Activated CD4-positive, alpha-beta T cell treated with anti-CD3 and anti-CD28 coated beads, Interleukin-2, amount 50 U/mL, for 1 hour (primary cell): Measurements from ENCODE around the gene MINK1.
A peak's percentile ranks its signal among the peaks of the same experiment; 100 is the strongest.

Experiments used
- DNase-seq: peaks from one replicate; pipeline ENCODE4 v3.0.0-alpha.2; 2020

The MINK1 gene

GRCh38 chr17:4938688-4939545 is 105.8 kb downstream of the MINK1 start:
- DNase-seq = no peak

DNA sequence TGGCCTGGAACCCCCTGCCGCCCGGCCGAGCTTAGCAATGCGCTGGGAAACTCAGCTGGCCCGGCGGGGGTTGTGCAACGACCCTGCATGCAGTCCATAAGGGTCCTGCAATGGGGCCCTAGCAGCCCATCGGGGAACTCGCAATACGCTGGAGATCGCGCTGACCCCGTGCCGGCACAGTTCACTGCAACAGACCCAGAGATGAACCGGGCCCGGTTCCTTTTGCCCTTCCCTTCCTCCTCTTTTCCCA is 106.3 kb downstream of the MINK1 start:
- no peak for DNase-seq

- peak; percentile 92 for DNase-seq
Observed at GRCh38 chr17:4939796-4940554, 106.8 kb downstream of the MINK1 start, which contains the start of the genes RNF167 and SLC25A11. TSS of gene RNF167 (plus strand) at chr17:4940268. CDS start at chr17:4940910, 642 bp downstream. TSS of gene SLC25A11 (minus strand) at chr17:4940046. CDS start at chr17:4939910, 136 bp downstream.

DNA sequence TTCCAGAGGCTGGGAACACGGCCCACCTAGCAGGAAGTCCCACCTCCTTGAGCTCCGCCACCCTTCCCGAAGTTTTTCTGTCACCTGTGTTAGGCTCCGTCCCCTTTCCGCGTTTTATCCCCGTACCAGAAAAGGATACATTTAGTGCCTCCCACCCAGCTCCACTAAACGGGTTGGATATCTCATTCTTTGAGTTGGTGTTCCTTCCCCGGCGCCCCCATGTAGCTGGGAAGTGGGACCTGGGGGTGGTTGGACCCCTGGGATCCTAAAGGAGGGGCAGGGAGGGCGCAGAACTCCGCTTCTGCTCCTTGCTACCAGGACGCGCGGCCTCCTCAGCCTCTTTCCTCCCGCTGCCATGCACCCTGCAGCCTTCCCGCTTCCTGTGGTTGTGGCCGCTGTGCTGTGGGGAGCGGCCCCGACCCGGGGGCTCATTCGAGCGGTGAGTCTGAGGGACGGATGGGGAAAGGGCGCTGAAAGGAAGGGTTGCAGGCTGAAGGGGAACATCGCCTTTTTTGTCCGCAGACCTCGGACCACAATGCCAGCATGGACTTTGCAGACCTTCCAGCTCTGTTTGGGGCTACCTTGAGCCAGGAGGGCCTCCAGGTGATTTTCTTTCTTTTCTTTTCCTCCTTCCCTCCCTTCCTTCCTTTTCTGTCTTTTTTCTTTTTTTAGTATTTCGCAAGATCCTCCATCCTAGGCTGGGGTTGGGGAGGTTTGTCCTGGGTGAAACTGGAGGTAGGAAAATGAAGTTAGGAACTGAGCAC is 107.6 kb downstream of the MINK1 start:
- DNase-seq = peak; percentile 20

DNA sequence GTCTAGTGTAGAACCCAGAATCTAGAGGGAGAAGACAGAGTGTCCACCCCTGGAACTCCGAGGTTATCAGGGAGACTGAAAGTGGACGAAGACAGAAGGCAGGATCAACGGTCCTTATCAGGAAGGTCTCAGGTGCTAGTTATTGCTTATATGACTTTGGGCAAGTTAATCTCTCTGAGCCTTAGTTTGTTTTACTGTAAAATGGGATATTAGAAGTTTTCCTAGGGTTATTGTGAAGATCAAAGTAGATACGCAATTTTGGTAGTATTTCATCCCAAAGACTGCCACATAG is 108.1 kb downstream of the MINK1 start:
- DNase-seq = no peak

DNA sequence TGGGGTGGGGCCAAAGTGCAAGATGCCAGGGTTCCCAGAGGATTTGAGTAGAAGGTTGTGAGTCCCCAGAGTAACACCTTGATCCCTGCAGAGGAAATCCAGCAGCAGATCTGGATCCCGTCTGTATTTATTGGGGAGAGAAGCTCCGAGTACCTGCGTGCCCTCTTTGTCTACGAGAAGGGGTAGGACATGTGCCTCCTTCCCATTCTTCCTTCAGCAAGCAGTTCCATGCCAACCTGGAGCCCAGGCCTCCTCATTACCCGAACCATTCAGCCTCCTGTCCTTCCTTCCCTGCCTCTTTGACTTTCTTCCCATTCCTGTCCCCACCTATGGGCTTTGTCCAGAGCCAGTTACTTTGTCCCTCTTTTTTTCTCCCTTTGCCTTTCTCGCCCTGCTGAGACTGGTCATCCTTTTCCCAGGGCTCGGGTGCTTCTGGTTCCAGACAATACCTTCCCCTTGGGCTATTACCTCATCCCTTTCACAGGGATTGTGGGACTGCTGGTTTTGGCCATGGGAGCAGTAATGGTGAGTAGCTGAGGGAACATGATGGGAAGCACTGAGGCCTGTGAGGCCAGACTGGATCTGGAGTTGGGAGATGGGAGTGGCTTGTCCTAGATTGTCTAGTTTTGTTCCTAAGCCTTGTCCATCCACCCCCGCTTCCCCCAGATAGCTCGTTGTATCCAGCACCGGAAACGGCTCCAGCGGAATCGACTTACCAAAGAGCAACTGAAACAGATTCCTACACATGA is 109.8 kb downstream of the MINK1 start:
- no peak for DNase-seq

DNA sequence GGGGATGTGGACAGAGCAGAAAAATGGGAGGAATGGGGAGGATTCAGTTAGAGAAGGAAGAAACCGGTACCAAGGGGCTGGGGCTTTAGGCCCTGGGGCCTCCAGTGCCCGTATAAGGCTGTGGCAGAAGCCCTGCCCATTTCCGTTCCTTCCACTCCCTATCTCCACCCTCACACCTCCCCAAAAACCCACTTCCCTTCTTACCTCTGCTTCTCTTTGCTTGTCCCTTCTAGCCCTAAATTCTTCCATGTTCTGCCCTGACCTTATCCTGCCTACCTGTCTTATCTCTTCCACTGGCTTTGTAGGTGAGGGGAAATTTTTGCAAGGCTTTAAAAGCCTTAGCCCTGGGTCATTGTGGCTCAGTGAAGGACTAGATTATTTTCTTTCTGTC is 111.0 kb downstream of the MINK1 start:
- no peak for DNase-seq

GRCh38 chr17:4944554-4945175 is 111.5 kb downstream of the MINK1 start:
- DNase-seq = no peak

DNA sequence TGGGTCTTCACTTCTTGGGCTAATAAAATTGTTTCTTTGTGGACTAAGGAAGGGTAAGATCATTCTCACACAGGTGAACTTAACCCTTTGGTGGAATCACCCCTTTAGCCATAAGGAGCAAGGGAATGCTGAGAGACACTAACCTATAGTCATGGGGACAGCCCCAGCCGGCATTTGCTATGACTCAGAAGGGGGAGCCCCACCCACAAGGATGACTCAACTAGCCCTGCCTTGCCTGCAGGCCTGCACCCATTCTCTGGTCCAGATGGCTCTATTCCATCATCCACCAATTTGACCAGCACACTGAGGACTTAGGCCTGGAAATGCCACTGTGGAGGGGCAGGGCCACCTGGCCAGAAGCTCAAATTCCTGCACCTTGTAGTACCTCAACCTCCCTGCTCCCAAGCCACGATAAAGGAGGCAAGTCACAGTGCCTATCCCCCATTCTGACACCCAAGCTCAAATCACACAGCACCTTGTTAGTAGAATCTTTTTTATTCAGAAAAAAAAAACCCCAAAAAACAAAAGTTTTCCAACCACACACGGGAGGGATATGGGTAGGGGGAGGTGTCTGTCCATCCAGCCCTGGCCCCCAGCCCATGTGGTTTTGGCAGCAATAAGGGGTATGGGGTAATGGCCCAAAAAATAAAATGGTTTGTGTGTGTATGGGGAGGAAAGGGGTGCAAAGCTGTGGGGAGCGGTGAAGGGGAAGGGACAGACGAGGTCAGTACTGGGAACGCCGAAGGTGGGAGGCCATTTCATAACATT is 112.2 kb downstream of the MINK1 start:
- peak; percentile 72 for DNase-seq

GRCh38 chr17:4945944-4946280 is 112.8 kb downstream of the MINK1 start:
- no peak for DNase-seq

DNA sequence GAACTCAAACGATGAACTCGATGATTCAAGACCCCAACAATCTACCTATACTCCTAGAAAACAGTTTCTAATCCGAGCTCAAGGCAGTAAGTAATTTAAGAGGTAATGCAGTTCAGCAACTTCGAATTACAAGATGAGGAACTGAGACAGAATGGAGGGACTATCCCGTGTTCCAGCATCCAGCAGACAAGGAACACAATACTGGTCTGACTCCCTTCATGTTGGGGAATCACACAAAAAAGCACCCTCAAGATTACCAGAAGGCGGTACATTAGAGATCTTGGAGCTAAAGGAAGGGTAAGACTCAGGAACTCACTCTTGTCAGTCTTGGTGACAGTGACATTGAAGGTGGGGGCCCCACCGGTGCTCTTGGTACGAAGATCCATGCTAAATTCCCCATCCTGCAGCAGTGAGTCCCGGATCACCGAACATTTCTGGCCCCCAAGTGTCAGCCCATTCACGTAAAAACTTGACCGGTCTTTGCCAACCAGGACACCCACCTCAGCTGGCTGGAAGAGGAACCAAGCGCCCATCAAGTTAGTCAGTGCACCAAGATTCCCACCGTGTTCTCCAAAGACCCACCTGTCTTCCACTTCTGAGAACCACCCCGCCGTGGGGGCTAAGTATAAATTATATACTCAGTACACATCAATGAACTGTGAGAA is 113.3 kb downstream of the MINK1 start:
- DNase-seq = no peak

DNA sequence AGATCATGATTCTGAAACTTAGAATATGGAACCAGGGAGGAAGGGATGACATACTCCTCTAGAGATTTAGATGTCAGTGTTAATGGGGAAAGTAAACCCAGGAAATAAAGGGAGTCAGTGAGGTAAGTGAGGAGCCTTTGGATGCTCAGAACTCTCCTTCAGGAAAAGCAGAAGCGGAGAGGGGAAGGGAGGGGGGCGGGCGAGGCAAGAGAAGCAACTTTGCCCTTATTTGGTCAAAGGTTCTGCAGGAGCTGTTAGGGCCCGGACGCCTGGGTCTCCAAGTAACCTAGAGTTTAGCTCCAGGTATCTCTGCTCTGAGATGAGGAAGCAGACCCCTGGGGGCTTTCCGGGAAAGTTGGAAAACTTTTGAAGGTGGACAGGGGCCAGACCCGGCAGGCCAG is 113.9 kb downstream of the MINK1 start:
- DNase-seq = no peak
